ENCODE data around the gene SNRPA1. TPM values are rescaled to one million over a fixed set of nuclear protein-coding genes. Genes with fewer than 3 reads are reported as not detected.

The SNRPA1 gene
- total and polyA plus RNA-seq, 8 donors = 3.5 to 75.6 (median 59.0) TPM

DNA sequence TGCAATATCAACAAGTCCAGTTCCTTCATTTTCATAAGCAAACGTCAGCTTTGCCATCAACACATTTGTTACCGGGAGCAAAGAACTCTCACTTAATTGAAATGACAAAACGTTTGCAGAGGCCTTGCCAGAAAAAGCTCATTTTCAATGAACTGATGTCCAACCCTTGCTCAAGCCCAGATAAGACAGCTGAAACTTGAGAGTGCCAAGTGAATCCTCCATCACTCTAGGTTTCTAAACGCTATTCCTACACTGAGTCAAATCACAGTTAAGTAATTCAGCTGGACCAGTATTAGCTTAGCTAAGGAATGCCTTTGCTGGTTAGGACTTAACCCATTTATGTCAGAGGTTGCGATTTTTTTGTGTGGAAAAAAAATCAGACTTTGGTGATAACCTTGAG is 54.7 kb downstream of the SNRPA1 start:
- intact Hi-C loops (cut with DNase I; ENCODE audit: low total_unique reads) = no loop called here
- TF ChIP-seq, protein P1, sequence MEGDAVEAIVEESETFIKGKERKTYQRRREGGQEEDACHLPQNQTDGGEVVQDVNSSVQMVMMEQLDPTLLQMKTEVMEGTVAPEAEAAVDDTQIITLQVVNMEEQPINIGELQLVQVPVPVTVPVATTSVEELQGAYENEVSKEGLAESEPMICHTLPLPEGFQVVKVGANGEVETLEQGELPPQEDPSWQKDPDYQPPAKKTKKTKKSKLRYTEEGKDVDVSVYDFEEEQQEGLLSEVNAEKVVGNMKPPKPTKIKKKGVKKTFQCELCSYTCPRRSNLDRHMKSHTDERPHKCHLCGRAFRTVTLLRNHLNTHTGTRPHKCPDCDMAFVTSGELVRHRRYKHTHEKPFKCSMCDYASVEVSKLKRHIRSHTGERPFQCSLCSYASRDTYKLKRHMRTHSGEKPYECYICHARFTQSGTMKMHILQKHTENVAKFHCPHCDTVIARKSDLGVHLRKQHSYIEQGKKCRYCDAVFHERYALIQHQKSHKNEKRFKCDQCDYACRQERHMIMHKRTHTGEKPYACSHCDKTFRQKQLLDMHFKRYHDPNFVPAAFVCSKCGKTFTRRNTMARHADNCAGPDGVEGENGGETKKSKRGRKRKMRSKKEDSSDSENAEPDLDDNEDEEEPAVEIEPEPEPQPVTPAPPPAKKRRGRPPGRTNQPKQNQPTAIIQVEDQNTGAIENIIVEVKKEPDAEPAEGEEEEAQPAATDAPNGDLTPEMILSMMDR (IDR thresholded peaks at IDR 0.05) = no peak
- no peak for TF ChIP-seq EP300 (IDR thresholded peaks at IDR 0.05)
- TF ChIP-seq POLR2AphosphoS5 (IDR thresholded peaks at IDR 0.05) = no peak
- TF ChIP-seq POLR2A (IDR thresholded peaks at IDR 0.05) = no peak
- 51 to 57% (median 53%) methylated on average over 5 of the region's 5 CpGs for WGBS, 5 donors
- no peaks in the 10 kb centered on the region for H3K9me3 ChIP-seq
- H3K4me3 ChIP-seq = no peak overlapping the region
- peak in 1 of 2 donors; percentile 63 for DNase-seq
- peaks cover 0 to 5% (median 2%) of the 10 kb centered on the region in 4 donors for H3K36me3 ChIP-seq
- H3K27ac ChIP-seq = peak overlapping the region in 3 of 5 donors; percentile 52 to 79 (median 59)
- H3K4me1 ChIP-seq = peaks cover 39 to 99% (median 70%) of the 10 kb centered on the region in 4 donors
- no peaks in the 10 kb centered on the region for H3K27me3 ChIP-seq

DNA sequence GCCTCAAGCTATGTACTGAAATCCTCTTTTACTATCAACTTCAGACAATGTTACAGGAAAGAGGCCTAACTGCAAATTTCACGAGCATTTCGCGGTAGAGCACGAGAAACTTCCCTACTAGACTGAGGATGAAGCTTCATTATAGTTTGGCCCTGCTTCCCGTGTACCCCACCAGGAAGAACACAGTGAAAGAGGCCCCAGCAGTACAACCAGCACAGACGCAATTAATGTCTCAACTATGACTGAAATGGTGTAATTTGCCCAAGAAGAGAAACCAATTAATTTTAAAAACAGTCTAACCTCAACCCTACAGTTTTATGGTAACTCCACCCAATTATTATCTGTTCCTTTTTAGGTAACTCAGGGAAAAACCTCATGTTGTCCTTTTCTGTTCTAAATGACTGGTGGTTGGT is 55.3 kb downstream of the SNRPA1 start:
- WGBS, 5 donors = 53 to 68% (median 65%) methylated on average over 6 of the region's 6 CpGs
- Histone ChIP-seq H3K9me3 (no peaks in the 10 kb centered on the region), H3K27ac (peak overlapping the region in 3 of 5 donors; percentile 52 to 79 (median 59)), H3K27me3 (no peaks in the 10 kb centered on the region), H3K4me3 (no peak overlapping the region), H3K36me3 (peaks cover 6 to 11% (median 8%) of the 10 kb centered on the region in 4 donors), H3K4me1 (peaks cover 33 to 99% (median 64%) of the 10 kb centered on the region in 4 donors)
- intact Hi-C loops (cut with DNase I; ENCODE audit: low total_unique reads) = no loop called here
- TF ChIP-seq POLR2AphosphoS5 (IDR thresholded peaks at IDR 0.05) (no peak), POLR2A (IDR thresholded peaks at IDR 0.05) (no peak), EP300 (IDR thresholded peaks at IDR 0.05) (no peak)
- TF ChIP-seq, protein P1 (IDR thresholded peaks at IDR 0.05) = no peak
- DNase-seq = no peak

DNA sequence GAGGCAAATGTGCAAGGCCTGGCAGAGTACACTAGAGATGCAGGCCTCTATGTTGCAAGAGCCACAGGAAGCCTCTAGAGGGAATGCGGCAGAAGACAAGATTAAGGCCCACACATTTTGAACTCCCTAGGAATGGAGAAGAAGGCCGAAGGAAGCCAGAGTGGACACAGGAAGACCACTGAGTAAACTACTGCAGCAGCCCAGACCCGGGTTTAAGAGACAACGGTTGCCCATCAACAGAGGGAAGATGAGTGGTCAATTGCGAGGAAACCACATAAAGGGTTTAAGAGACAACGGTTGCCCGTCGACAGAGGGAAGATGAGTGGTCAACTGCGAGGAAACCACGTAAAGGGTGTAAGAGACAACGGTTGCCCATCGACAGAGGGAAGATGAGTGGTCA is 57.8 kb downstream of the SNRPA1 start:
- no peak overlapping the region for H3K4me3 ChIP-seq
- WGBS, 5 donors = 81 to 92% (median 88%) methylated on average over 12 of the region's 12 CpGs
- peaks cover 11 to 94% (median 49%) of the 10 kb centered on the region in 4 donors for H3K4me1 ChIP-seq
- no peaks in the 10 kb centered on the region for H3K27me3 ChIP-seq
- intact Hi-C loops (cut with DNase I; ENCODE audit: low total_unique reads) = no loop called here
- no peaks in the 10 kb centered on the region for H3K9me3 ChIP-seq
- peak overlapping the region in 2 of 5 donors; percentile 10 to 66 for H3K27ac ChIP-seq
- peaks cover 12 to 32% (median 29%) of the 10 kb centered on the region in 4 donors for H3K36me3 ChIP-seq
- no peak for DNase-seq
- TF ChIP-seq EP300 (IDR thresholded peaks at IDR 0.05) = no peak
- TF ChIP-seq POLR2AphosphoS5 (IDR thresholded peaks at IDR 0.05) = no peak
- TF ChIP-seq POLR2A (IDR thresholded peaks at IDR 0.05) = no peak
- TF ChIP-seq, protein P1 (IDR thresholded peaks at IDR 0.05) = no peak

DNA sequence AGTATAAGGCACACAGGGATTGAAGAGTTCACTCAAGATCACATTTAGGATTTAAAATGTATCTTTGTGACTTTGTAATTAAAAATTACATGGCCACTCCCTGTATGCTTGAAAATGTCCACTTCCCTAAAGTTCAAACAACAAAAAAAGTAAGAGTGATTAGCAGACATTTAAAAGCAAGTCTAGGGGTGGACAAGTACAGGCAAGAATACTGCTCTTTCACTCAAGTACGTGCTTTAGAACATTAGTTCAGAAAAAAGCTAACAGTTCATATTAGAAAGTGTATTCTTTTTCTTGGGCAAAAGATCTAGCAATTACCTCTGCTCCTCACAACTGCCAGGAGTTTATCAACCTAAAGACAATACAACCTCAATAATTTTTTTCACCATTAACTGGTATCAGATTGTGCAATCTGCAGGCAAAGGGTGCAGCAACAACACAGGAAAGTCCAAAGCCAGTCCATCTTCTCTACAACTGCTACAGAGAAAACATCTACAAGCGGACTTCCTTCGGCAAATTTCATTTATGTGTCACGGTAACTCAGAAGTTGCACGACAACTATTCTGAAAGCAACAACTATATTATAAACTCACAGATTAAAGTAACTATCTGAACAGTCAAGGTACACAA is 61.3 kb downstream of the SNRPA1 start:
- Histone ChIP-seq H3K27me3 (no peaks in the 10 kb centered on the region), H3K27ac (no peak overlapping the region), H3K36me3 (peaks cover 12 to 38% (median 33%) of the 10 kb centered on the region in 4 donors), H3K9me3 (peaks cover 0 to 2% (median under 1%) of the 10 kb centered on the region in 4 donors), H3K4me1 (peaks cover 0 to 67% (median 23%) of the 10 kb centered on the region in 4 donors), H3K4me3 (no peak overlapping the region)
- no peak for DNase-seq
- intact Hi-C loops (cut with DNase I; ENCODE audit: low total_unique reads) = no loop called here
- TF ChIP-seq POLR2AphosphoS5 (IDR thresholded peaks at IDR 0.05) (no peak), POLR2A (IDR thresholded peaks at IDR 0.05) (no peak), EP300 (IDR thresholded peaks at IDR 0.05) (no peak)
- TF ChIP-seq, protein P1 (IDR thresholded peaks at IDR 0.05) = no peak
- 77 to 93% (median 89%) methylated on average over 5 of the region's 5 CpGs for WGBS, 5 donors

Measured in stomach (tissue), 9 donors.